ENCODE measurements around the gene HOXA9. TPM values are rescaled to one million over a fixed set of nuclear protein-coding genes. Genes with fewer than 3 reads are reported as not detected.

The HOXA9 gene
- total RNA-seq, 1 donor from 2014 or later = 0.80 TPM

GRCh38 chr7:27174874-27175625 lies 9.7 kb upstream of the HOXA9 start:
- Mint-ChIP-seq H3K27me3 (ENCODE audit: unreplicated experiment) (peaks cover 43% of the 10 kb centered on the region), H3K4me3 (ENCODE audit: unreplicated experiment) (no peak overlapping the region), H3K4me1 (ENCODE audit: unreplicated experiment) (peaks cover 37% of the 10 kb centered on the region), H3K9me3 (ENCODE audit: unreplicated experiment) (no peaks in the 10 kb centered on the region), H3K27ac (ENCODE audit: unreplicated experiment) (no peak overlapping the region), H3K36me3 (ENCODE audit: low read depth, unreplicated experiment) (no peaks in the 10 kb centered on the region)
- DNase-seq (ENCODE audit: low spot score) = no peak
- TF ChIP-seq CTCF (IDR thresholded peaks at IDR 0.05; ENCODE audit: unreplicated experiment) = no peak

- peaks cover 38% of the 10 kb centered on the region for H3K27me3 Mint-ChIP-seq (ENCODE audit: unreplicated experiment)
- H3K27ac Mint-ChIP-seq (ENCODE audit: unreplicated experiment) = no peak within 1 kb of the TSS
- no peaks in the 10 kb centered on the region for H3K36me3 Mint-ChIP-seq (ENCODE audit: low read depth, unreplicated experiment)
- H3K4me1 Mint-ChIP-seq (ENCODE audit: unreplicated experiment) = peaks cover 31% of the 10 kb centered on the region
- no peak for DNase-seq (ENCODE audit: low spot score)
- no peaks in the 10 kb centered on the region for H3K9me3 Mint-ChIP-seq (ENCODE audit: unreplicated experiment)
- TF ChIP-seq CTCF (IDR thresholded peaks at IDR 0.05; ENCODE audit: unreplicated experiment) = no peak
- H3K4me3 Mint-ChIP-seq (ENCODE audit: unreplicated experiment) = no peak within 1 kb of the TSS
Observed at GRCh38 chr7:27173956-27174873, 8.9 kb upstream of the HOXA9 start, which contains the start of gene HOXA10. Gene HOXA10, minus strand, starts transcription at chr7:27174320. Its CDS starts 14 bp downstream, at chr7:27174306.

- no peaks in the 10 kb centered on the region for H3K36me3 Mint-ChIP-seq (ENCODE audit: low read depth, unreplicated experiment)
- DNase-seq (ENCODE audit: low spot score) = no peak
- H3K9me3 Mint-ChIP-seq (ENCODE audit: unreplicated experiment) = no peaks in the 10 kb centered on the region
- TF ChIP-seq CTCF (IDR thresholded peaks at IDR 0.05; ENCODE audit: unreplicated experiment) = no peak
- H3K4me1 Mint-ChIP-seq (ENCODE audit: unreplicated experiment) = peaks cover 32% of the 10 kb centered on the region
- peaks cover 41% of the 10 kb centered on the region for H3K27me3 Mint-ChIP-seq (ENCODE audit: unreplicated experiment)
- no peak overlapping the region for H3K27ac Mint-ChIP-seq (ENCODE audit: unreplicated experiment)
- no peak overlapping the region for H3K4me3 Mint-ChIP-seq (ENCODE audit: unreplicated experiment)
Observed at GRCh38 chr7:27173511-27173955, 8.2 kb upstream of the HOXA9 start.

- H3K9me3 Mint-ChIP-seq (ENCODE audit: unreplicated experiment) = no peaks in the 10 kb centered on the region
- no peaks in the 10 kb centered on the region for H3K36me3 Mint-ChIP-seq (ENCODE audit: low read depth, unreplicated experiment)
- no peak overlapping the region for H3K27ac Mint-ChIP-seq (ENCODE audit: unreplicated experiment)
- no peak for TF ChIP-seq CTCF (IDR thresholded peaks at IDR 0.05; ENCODE audit: unreplicated experiment)
- H3K27me3 Mint-ChIP-seq (ENCODE audit: unreplicated experiment) = peaks cover 38% of the 10 kb centered on the region
- no peak overlapping the region for H3K4me3 Mint-ChIP-seq (ENCODE audit: unreplicated experiment)
- no peak for DNase-seq (ENCODE audit: low spot score)
- H3K4me1 Mint-ChIP-seq (ENCODE audit: unreplicated experiment) = peaks cover 37% of the 10 kb centered on the region
Observed at GRCh38 chr7:27172823-27173510, 7.6 kb upstream of the HOXA9 start.
